Body of pancreas (tissue), 4 donors: ENCODE data around the gene FAH.

ENCODE experiments used
- CTCF ChIP-seq, 7 experiments: fragments of 450-650 bp in 4 of 7; fragments of 200-600 bp in 3 of 7; sonication (generic) in 3 of 7; IDR thresholded peaks; one replicate each; pipeline ENCODE4 v1.5.1; 2016 to 2019; ENCODE audit warnings: antibody characterized with exemption in 7 of 7
- POLR2A ChIP-seq, 3 donors: fragments of 450-650 bp; IDR thresholded peaks; one replicate each; pipeline ENCODE4 v1.6.1; 2016; ENCODE audit warnings: antibody characterized with exemption in 3 of 3, mild to moderate bottlenecking in 2 of 3

GRCh38 chr15:80154336-80154735 is 1.5 kb downstream of the FAH start:
- no peak for TF ChIP-seq CTCF (IDR thresholded peaks at IDR 0.05)
- TF ChIP-seq POLR2A (IDR thresholded peaks at IDR 0.05), result no peak
